Measurements from ENCODE around the gene LPP.
"Not testable (repeated sequence)": the region's sequence is repeated elsewhere in the genome, so short reads cannot be mapped to it uniquely, and the experiment has no call there.

LPP gene

GRCh38 chr3:188407158-188407880 lies 253.4 kb downstream of the LPP start:
- no peak for DNase-seq

GRCh38 chr3:188408831-188409230 lies 254.9 kb downstream of the LPP start:
- no peak for DNase-seq

GRCh38 chr3:188411750-188412149 lies 257.8 kb downstream of the LPP start:
- DNase-seq, result no peak

GRCh38 chr3:188415196-188415595 lies 261.2 kb downstream of the LPP start:
- DNase-seq, result no peak

- DNase-seq, result no peak
These were observed 262.1 kb downstream of the LPP start for GRCh38 chr3:188416041-188416440.

- no peak for DNase-seq
These were observed 263.3 kb downstream of the LPP start for GRCh38 chr3:188417271-188417696.

GRCh38 chr3:188417766-188418165 lies 263.8 kb downstream of the LPP start:
- no peak for DNase-seq

GRCh38 chr3:188421151-188421821 lies 267.3 kb downstream of the LPP start:
- no peak for DNase-seq

- DNase-seq, result no peak
These were observed 268.0 kb downstream of the LPP start for GRCh38 chr3:188421836-188422540.

GRCh38 chr3:188427981-188428380 lies 274.0 kb downstream of the LPP start:
- not testable (repeated sequence) for DNase-seq

- DNase-seq, result no peak
These were observed 277.1 kb downstream of the LPP start for GRCh38 chr3:188431040-188431439.

GRCh38 chr3:188431553-188431952 lies 277.6 kb downstream of the LPP start:
- DNase-seq, result no peak

GRCh38 chr3:188432802-188433520 lies 279.0 kb downstream of the LPP start:
- no peak for DNase-seq

- DNase-seq, result no peak
These were observed 279.7 kb downstream of the LPP start for GRCh38 chr3:188433521-188434150.

GRCh38 chr3:188434594-188434993 lies 280.6 kb downstream of the LPP start:
- no peak for DNase-seq

- no peak for DNase-seq
These were observed 281.3 kb downstream of the LPP start for GRCh38 chr3:188435266-188435665.

- DNase-seq, result no peak
These were observed 284.0 kb downstream of the LPP start for GRCh38 chr3:188437926-188438325.

- peak in 1 of 2 donors; percentile 32 for DNase-seq
These were observed 285.1 kb downstream of the LPP start for GRCh38 chr3:188439080-188439479.

GRCh38 chr3:188440340-188440972 lies 286.5 kb downstream of the LPP start:
- no peak for DNase-seq

GRCh38 chr3:188442430-188442829 lies 288.5 kb downstream of the LPP start:
- DNase-seq, result no peak

GRCh38 chr3:188445175-188445574 lies 291.2 kb downstream of the LPP start:
- not testable (repeated sequence) for DNase-seq

GRCh38 chr3:188446014-188446413 lies 292.1 kb downstream of the LPP start:
- no peak for DNase-seq

Measured in stimulated activated CD4-positive, alpha-beta T cell treated with anti-CD3 and anti-CD28 coated beads, Interleukin-2, amount 100 ng/mL, for 24 hours (primary cell).